NCI-H2081 treated with DMSO at 0.1 percent for 48 hours (cell line): ENCODE measurements around the gene SUMO4.

Source experiments
- DNase-seq: peaks from one replicate; lab custom pipeline; 2025; lab: John Stamatoyannopoulos, UW

The SUMO4 gene

GRCh38 chr6:149400050-149400449 is at the start of gene SUMO4:
Gene SUMO4, plus strand, starts transcription at chr6:149400262. Its CDS starts 130 bp downstream, at chr6:149400392.
- no peak for DNase-seq

DNA sequence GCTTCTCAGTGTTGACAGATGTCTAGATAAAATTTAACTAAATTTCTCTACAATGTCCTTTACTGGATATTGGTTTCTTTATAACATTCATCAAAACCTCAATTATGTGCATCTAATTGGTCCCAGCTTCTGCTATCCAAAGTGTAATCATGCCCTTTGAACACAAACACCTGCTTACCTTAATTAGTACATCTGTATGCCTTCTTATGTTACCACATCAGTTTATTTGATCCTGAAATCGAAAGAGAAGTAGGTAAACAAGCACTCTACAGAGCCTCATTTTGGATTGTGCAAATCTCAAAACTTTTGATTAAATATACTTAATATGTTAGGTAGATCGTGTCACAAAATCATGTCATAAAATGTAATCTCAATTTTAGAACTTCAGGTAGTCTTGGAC is 46.1 kb upstream of the SUMO4 start:
- DNase-seq, result no peak

DNA sequence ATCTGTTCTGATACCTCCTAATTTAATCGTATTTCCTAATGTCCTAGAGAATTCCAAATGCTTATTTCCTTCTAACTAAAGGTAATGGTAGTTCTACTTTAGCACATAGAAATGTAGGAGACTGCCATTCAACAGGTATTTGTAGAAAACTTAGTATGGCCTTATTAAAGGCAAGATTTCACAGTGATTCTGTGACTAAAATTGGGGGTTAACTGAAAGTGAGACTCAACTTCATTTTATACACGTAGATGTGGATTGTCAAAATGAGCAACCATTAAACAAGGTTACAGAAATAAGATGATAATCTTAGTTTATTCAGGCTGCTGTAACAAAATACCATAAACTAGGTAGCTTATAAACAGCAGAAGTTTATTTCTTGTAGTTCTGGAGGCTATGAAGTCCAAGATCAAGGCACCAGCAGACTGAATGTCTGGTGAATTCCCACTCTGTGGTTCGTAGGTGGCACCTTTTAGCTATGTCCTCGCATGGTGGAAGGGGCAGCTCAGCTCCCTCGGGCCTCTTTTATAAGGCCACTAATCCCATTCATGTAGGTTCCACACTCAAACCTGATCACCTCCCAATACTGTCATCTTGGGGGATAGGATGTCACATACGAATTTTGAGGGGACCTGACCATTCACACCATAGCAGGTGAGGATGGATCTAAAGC is 43.8 kb upstream of the SUMO4 start:
- DNase-seq, result no peak

- no peak for DNase-seq
These were observed 42.1 kb upstream of the SUMO4 start for GRCh38 chr6:149357726-149358538.

DNA sequence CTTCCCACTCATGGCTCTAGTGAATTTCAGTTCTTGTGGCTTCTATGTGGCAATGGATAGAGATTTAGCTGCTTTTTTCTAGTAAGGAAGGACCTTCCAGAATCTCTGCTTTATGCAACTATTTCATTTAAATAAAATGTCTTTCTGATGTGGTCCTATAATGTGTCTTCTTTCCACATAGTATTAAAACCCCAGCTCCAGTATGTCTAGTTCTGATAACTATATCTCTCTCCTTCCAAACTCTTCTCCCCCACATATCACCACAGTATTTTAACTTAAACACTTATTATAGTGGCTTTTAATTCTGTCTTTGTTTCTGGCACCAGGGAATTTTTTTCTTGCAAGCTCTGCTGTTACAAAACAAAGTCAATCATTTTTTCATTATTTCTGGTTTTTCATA is 40.6 kb upstream of the SUMO4 start:
- DNase-seq, result no peak

- no peak for DNase-seq
These were observed 39.5 kb upstream of the SUMO4 start for GRCh38 chr6:149360536-149360935.

- no peak for DNase-seq
These were observed 37.8 kb upstream of the SUMO4 start for GRCh38 chr6:149362289-149362688.

GRCh38 chr6:149363154-149363553 is 36.9 kb upstream of the SUMO4 start:
- DNase-seq, result no peak

GRCh38 chr6:149364557-149364956 is 35.5 kb upstream of the SUMO4 start:
- no peak for DNase-seq

DNA sequence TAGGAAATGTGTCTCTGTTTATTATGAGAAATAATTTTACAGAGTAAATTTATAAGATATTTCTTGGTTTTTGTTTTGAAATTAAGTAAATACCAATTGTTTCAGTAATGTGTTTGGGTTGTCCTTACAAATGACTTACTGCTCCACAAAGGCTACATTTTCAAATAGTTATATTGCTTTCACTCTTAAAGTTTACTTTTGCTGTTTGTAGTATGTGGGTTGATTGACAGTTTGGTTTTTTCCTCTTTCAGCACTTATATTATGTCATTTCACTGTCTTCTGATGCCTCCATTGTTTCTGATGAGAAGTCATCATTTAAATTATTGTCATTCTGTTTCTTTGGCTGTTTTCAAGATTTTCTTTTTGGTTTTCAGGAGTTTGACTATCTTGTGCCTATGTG is 34.9 kb upstream of the SUMO4 start:
- DNase-seq, result no peak

DNA sequence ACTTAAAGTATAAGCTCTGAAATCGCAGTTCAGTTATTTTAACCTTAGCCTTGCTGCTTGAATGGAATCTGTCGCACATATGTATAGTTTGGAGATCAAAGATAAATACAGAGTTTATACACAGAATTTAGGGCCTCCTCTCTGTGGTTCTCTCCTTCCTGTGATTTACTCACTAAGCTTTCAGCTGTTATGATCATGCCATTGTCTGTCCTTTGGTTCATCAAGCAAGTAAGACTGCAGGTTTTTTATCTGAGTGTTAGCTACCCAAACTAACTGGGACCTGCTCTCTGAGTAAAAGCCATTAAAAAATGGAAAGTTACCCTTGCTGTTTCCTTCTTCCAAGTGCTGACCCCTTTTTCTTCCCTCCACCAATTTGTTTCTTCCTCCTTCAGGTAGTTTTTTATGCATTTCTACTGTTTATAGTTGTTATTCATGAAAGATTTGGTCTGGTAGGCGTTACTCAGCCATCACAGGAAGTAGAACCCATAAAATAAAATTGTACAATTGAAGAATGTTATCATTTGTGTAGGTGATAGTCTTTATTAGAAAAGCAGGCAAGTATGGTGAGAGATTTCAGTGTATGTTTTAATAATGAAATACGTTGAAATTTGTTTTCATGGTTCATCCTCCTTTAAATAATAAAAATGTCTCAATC is 33.7 kb upstream of the SUMO4 start:
- no peak for DNase-seq

DNA sequence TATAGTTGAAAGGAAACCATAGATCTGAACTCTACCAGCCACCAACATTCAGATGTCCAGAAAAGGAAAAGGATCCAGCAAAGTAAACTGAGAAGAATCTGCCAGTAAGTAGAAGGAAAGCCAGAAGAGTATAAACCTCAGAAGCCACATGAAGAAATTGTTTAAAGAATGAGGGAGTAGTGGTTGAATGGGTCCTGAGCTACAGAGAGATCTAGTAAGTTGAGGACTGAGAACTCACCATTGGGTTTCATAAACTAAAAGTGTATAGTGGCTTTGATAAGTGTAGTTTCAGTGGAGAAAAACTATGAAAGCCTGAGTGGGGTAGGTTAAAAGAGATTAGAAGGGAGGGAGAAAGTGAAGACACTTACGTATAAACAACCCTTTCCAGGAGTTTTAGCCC is 32.0 kb upstream of the SUMO4 start:
- no peak for DNase-seq

GRCh38 chr6:149371154-149371553 is 28.9 kb upstream of the SUMO4 start:
- DNase-seq, result no peak

DNA sequence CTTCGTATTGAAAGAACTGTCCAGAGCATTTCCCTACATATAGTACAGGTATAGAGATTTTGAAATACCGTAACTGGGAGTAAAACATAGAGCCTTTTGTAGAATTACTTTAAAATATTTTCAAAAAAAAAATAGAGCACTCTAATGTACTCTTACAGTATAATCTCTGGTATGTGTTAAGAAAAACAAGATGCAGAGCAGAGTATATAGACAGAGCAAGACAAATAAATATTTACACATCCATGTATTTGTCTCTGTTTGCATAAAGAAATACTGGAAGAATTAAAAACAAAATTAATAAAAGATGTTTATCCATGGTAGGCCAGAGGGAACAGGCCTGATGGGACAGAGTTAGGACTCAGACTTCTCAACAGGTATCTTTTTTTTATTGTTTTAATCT is 28.0 kb upstream of the SUMO4 start:
- no peak for DNase-seq

DNA sequence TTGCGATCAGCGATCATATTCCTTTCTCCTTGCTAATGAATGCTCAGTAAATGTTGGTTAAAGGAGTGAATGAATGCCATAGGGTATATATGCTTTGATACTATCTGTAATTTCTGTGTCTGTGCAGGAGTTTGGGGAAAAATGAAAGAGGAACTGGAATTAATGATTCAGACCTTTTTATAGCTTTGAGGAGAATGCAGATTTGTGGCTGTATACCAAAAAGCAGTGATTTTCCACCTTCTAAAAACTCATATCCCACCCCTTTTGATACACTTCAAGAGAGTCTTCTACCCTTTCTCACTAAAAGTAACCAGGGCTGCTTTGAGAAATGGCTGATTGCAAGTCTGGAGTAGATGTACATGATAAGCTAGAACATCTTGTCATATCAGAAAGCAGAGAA is 26.6 kb upstream of the SUMO4 start:
- DNase-seq, result no peak

- DNase-seq, result no peak
These were observed 20.1 kb upstream of the SUMO4 start for GRCh38 chr6:149379977-149380376.

DNA sequence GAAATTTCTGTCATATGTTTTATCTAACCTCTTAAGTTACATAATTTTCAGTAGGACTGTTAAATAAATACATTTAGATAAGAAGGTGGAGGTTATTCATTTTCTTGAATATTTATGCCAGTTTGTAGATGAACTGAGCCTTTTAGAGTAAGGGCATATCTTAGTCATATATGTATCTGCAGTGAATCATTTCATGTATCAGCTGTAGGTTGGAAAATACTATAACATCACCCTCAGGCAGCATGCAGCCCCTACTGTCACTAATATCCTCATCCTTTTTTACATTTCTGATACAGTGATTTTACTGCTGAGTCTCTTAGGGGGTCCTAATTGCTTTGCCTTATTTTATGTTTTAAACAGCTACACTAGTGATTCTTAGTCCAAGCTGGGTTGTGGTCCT is 19.5 kb upstream of the SUMO4 start:
- no peak for DNase-seq

GRCh38 chr6:149383371-149383770 is 16.7 kb upstream of the SUMO4 start:
- no peak for DNase-seq

- no peak for DNase-seq
These were observed 15.6 kb upstream of the SUMO4 start for GRCh38 chr6:149384464-149384863.

GRCh38 chr6:149385998-149386646 is 13.9 kb upstream of the SUMO4 start:
- no peak for DNase-seq

DNA sequence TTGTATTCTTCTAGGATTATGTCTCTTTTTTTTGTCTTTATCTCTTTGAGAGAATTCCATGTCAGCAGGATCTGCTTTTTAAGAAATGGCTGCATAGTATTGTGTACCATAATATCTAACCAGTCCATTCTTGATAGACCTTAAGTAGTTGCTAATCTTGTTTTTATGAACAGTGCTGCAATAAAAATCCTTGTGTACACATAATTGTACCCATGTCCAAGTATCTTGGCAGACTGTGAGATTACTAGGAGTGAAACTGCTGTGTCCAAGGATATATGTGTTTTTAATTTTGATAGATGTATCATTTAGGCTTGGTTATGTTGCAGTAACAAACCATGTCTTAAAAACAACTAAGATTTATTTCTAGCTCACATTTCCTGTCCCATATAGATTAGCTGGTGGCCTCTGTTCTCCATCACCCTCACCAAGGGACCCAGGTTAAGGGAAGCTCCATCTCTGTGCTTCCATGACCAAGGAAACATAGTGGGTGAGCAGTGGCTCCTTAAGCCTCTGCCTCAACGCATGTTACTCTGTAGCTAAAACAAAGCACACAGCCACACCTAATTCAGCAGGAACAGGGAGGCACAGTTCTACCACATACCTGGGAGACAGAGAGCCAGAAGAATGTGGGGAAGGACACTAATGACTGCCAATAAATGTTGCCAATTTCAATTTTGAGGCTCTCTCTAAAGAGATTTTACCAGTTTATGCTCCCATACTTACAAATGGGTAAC is 12.1 kb upstream of the SUMO4 start:
- no peak for DNase-seq
